GM10847 (cell line): ENCODE measurements around the gene ALG5.

Source experiments
- POLR2A ChIP-seq: IDR thresholded peaks from 2 replicates; pipeline ENCODE4 v1.6.1; 2011; ENCODE audit not compliant: insufficient read length; ENCODE audit errors: extremely low read depth

ALG5 gene

DNA sequence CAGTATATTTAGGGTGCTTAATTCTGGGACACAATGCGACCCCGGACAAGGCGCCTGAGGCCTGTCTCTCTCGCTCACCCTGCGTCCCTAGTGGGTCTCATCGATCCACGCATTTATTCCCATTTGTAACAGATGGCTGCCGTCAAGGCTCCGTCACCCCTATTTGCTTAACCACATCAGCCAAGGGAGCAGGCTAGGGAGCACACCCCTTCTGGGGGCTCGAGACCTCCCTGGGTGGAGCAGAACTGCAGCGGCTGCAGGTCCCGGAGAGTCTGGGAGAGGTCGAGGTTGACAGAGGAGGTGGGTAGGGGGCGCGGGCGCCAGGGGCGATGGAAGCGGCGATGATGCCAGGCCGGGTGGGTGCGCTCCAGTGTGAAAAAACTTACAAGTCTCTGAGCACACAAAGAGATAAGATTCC lies 507 bp downstream of the ALG5 start:
- no peak for TF ChIP-seq POLR2A

DNA sequence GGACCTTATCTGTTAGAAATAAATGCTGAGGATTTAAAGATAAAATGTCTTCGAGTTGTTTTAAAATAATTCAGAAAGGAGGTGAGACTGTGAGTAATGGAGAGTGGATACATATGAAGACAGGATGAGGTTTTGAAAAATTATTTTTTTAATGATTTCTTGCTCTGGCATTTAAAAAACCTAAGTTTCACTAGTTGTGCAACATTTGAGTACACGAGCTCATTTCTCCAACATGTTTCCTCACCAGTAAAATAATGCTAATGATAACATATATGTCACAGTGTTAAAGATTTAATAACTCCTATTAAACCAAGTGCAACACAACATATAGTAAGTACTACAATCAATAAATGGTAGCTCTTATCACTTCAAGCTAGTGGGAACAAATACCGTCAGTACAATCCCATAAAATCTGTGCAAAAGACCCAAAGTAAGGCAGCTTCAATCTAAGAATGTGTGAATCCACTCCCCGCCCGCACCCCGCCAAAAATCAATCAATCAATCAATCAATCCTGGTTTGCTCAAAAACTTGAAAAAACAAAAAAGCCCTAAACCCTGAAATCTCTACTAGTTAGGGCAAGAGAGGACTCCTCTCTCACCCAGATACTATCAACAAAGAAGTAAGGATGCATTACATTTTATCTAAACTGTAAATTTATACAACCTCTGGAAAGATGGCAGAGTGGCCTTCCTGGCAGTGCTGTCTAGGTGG lies 1.3 kb downstream of the ALG5 start:
- no peak for TF ChIP-seq POLR2A

DNA sequence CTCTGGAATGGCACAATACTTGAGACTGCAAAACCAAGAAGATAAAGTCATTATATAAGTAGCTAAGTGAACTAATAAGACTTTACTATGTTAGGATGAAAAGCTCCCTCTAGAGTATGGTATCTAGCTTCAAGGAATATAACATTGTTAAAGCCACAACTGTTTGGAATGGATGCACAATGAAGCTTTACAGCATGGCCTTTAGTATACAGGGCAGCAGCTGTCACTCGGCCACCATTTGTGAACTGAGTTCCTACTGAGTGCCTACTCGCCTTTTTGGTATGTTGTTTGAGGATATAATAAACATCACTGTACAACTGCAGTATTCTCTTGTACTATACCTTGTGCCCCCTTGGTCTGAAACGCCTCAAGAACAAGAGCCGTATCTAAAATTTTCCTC lies 6.8 kb downstream of the ALG5 start:
- TF ChIP-seq POLR2A, result no peak

DNA sequence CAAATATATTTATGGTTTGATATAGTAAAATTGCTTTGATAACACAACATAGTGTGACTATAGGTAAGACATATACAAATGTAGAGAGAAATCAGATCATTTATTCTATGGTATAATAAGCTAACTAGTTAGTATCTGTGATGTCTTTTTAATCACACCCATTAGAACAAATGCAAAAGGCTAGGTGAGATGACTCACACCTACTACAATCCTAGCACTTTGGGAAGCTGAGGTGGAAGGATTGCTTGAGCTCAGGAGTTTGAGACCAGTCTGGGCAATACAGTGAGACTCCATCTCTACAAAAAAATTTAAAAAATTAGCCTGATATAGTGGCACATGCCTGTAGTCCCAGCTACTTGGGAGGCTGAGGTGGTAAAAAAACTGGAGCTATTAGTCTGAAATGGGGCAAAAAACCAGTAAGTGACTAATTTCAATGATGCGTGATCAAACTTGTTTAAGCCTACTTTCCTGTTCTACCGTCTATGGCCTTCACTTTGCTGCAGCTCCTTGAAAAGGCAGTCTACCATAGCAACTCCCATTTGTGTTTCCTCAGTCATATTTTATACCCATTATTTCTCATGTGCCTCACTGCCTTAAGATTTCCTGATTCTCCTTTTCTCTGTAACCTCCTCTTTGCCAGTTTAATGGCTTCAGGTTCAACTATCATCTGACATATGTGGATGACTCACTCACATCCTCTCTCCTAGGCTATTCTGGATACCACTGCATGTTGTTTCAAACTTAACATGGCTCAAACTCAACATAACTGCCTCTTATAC lies 12.5 kb downstream of the ALG5 start:
- TF ChIP-seq POLR2A, result no peak

DNA sequence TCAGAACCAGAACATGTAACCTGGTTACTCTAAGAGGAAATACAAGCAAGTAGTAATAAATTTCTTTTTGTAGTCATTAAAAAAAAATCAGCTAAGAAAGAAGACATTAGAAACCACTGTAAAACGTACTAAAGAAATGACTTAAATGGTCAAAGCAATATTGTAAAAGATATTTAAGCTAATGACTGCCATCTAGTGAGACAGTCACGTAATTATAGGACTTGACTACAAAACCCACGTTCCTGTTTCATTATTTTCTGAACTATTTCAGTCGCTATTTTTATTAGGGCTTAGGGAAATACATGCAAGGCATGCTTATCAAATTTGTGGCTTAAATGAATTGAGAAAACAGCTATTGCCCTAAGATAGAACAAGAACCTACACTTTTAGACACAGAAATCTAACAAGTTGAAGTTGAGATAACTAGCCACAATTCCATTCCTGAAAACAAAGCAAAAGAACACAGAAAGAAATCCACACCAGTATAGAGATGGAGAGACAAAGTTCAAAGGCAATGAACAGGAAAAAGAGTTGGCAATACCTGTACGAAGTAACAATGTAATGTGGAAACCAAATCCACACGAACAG lies 17.9 kb downstream of the ALG5 start:
- no peak for TF ChIP-seq POLR2A

DNA sequence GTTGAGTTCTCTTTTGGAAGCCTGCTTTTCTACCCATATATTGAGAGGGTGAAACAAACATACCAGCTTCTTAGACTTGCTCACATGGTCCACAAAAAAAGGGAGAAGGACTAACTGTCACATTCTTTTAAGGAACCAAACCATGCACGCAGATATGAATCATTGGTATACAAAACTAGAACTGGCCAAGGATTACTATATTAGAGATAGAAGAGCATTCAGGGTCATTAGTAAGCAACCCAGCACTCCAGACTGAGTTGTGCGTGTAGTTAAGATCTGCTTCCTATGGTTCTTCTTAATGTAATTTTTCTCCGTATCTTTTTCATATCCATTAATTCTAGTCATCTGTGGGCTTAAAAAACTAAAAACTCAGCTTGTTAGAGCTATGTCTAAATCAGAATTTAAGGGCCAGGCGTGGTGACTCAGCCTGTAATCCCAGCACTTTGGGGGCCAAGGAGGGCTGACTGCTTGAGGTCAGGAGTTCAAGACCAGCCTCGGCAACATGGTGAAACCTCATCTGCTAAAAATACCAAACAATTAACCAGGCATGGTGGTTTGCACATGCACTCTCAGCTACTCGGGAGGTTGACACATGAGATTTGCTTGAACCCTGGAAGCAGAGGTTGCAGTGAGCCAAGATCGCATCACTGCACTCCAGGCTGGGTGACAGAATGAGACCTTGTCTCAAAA lies 19.6 kb downstream of the ALG5 start:
- TF ChIP-seq POLR2A, result no peak

DNA sequence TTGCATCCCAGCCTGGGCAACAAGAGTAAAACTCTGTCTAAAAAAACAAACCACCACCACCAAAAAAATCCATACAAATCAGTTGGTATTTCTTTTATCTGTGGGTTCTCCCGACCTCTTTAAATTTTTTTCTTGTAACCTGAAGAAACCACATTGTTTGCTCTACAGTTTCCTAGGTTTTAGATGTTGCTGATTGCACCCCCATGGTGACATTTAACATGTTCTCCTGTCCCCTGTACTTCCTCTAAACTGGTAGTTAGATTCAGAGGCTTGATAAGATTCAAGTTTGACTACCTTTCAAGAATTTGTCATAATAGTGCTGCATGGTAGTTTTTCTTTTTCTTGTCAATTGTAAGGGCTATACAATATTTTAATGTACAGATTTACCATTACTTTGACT lies 24.0 kb downstream of the ALG5 start:
- no peak for TF ChIP-seq POLR2A

DNA sequence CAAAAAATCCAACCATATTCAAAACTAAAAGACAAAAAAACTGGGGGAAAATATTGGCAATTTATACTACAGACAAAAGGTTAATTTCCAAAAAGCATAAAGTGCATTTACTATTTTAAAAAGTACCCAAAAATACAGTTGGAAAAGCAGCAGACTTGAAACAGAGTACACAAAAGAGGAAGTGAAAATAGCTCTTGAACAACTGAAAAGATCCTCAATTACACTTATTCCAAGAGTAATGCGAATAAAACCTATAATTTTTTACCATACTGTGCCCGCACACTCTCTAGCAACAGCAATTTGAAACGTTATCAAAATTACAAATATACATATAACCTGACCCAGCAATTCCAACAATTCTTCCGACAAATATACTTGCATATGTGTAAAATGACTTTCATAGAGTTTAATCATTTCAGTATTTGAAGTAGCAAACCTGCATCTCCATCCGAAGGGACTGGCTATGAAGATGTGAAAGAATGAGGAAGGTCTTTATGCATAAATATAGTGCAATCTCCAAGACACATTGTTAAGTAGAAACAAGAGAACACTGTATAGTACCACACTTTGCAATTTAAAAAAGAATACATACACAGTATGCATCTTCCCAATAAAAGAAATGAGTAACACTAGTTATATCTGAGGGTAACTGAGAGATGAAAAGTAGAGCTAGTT lies 25.4 kb downstream of the ALG5 start:
- TF ChIP-seq POLR2A, result no peak

DNA sequence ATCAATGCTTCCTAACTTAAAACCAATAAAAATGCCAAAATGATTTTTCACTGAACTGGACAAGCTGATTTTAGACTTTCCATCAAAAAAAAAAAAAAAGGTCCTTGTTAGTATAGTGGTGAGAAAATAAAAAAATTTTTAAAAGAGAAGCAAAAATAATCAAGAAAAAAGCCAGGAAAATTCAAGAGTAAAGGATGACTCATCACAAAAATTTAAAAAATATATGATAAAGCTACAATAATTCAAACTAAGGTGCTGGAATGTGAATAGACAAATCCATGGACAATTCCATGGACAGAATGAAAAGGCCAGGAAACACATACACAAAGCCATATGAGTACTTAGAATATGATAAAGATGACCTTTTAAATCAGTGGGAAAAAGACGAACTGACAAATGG lies 26.1 kb downstream of the ALG5 start:
- TF ChIP-seq POLR2A, result no peak

DNA sequence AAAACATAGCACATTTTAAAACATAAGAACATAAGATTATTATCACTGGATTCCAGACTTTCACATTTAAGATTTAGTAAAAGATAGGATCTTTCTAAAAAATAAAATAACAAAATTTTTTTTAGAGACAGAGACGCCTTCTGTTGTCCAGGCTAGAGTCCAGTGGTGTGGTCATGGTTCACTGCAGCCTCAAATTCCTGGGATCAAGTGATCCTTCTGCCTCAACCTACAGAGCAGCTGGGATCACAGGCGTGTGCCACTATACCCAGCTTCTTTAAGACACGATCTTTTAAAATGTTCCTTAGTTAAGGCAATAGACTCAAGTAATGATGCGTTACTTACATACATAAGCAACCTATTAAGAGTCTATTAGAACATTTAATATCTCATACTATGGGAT lies 32.7 kb downstream of the ALG5 start:
- TF ChIP-seq POLR2A, result no peak

DNA sequence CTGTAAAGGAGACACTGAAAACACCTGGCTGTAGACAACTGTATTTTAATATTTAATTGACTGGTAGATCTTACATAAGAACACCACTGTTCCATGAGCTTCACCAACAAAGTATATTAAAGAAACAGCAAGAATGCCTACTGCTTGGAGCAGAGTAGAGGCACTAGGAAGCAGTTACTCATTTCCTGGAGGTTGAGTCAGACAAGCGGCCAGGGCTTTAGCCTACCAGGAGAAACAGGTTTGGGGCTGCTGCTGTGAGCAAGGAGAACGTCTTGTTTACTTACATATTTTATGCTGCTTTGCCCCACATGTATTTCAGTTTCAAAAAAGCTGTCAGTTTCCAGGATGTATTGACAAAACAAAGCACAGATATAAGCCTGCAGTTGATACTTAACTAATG lies 33.4 kb downstream of the ALG5 start:
- no peak for TF ChIP-seq POLR2A

DNA sequence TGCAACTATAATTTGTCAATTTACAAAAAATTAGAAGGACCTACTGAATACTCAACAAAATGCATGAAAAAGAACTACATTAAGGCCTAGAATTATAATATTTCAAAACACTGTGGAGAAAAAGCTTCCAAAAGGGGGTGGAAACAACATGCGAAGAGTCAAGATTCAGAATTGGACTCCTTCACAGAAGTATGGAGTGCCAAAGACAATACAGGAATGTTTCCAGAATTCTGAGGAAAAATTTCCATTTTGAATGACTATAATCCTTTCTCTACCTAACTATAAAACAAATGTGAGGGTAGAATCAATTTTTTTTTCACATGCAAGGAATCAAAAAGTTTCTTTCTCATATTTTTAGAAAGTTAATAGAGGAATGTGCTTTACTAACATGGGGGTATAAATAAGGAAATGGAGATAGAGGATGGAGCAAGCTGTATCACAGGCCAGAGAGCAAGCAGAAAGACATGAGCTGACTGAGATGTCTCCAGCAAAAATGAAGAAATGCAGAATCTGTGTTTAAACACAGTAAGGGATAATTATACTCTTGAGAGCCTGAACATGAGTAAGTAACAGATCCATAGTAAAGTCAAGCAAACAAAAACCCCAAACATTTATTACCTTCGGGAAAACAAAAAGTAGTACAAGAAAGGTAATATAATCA lies 39.6 kb downstream of the ALG5 start:
- TF ChIP-seq POLR2A, result no peak

DNA sequence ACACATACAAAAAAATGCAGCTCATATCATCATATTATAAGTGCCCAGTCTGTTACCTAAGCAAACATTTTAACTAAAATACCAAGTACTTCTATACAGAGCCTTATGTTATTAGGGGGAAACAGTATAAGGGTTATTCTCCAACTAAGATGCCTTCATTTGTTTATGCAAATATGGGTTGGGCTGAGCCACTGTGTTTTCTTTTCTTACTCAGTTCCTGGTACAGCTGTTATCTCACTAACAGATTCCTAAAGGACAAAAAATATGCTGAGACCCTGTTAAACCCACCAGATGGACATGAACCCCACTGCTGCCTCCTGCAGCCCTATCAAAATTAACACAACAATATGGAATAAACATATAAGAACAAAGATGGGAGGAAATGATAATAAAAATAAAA lies 44.6 kb downstream of the ALG5 start:
- TF ChIP-seq POLR2A, result no peak

DNA sequence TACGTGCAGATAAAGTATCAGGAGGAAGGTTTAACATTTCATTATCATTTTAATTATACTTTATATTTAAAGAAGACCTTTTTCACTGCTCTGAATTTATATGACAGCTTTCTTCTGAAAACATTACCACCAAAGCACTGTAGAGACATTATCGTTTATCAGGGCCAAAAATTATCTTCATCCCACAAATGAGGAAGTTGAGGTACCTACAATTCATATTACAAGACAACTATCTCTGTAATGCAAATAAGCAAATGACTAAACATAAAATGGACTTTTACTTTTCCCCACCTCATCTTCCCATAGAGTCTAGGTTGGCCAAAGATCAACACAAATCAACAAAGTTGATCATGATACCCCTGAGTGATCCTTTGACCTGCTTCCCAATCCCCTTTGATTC lies 48.2 kb downstream of the ALG5 start:
- no peak for TF ChIP-seq POLR2A

DNA sequence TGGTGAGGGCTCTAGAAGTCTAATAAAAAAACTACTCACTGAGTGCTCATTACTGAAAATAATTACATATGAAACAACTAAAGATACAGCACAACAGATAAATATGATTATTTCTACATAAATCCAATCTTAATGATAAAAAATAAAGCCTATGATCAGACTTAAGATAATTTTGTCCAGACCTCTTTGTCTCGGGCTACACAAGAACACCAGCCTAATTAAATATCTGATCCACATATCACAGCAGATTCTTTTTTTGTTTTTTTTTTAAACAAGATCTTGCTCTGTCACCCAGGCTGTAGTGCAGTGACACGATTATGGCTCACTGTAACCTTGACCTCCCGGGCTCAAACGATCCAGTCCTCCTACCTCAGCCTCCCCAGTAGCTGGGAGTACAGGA lies 48.8 kb downstream of the ALG5 start:
- TF ChIP-seq POLR2A, result no peak

DNA sequence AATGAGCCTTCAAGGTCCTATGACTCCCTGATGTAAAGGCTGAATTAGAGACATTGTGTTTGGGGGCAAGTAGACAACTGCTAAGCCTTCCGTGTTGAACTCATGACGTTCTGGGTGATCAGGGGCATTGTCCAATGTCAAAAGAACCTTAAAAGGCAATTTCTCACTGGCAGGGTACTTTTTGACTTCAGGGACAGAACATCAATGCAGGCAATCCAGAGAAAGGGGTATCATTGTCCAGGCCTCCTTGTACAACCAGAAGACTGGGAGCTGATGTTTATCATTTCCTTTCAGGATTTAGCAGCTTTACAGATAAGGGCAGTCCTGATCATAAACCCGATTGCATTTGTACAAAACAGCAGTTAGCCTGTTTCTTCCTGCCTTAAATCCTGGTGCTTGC lies 54.1 kb downstream of the ALG5 start:
- no peak for TF ChIP-seq POLR2A
